H1 (cell line): ENCODE results near the gene KCNAB2. TPM values are rescaled to one million over a fixed set of nuclear protein-coding genes. Genes with fewer than 3 reads are reported as not detected.

Experiments used
- BACH1 ChIP-seq: IDR thresholded peaks from 2 replicates; pipeline ENCODE4 v1.6.1; 2012; ENCODE audit warnings: low read length, improper control_type of control experiment
- GTF2F1 ChIP-seq: IDR thresholded peaks from 2 replicates; pipeline ENCODE4 v1.6.1; 2012; ENCODE audit warnings: low read depth, low read length, improper control_type of control experiment, borderline replicate concordance
- RNF2 ChIP-seq: fragments of 200-900, 300-1000 bp; sonication (generic); IDR thresholded peaks from 2 replicates; pipeline ENCODE4 v1.7.1; 2016; ENCODE audit warnings: borderline replicate concordance, low read depth, mild to moderate bottlenecking, antibody characterized with exemption, low read length; ENCODE audit not compliant: poor library complexity, severe bottlenecking; ENCODE audit errors: missing control alignments
- polyA plus RNA-seq, 7 experiments: library from polyadenylated mRNA; depleted of rRNA in 3 of 7; stranded (reverse) in 5 of 7; unstranded in 2 of 7; fragments of >200 nt in 5 of 7; fragments of 200-250 nt in 2 of 7; gene quantifications; 1 replicate in 5 of 7; 2 replicates in 1 of 7; 4 replicates in 1 of 7; pipeline versions ENCODE4 v1.2.1 to v1.2.3, GENCODE V29; 2011 to 2013; ENCODE audit warnings: missing spikeins in 2 of 7, mixed read lengths in 2 of 7
- total RNA-seq: library from RNA; stranded (reverse); fragmentation: NEBNext Ultra II Directional; extraction: Animal tissue kit (Norgen Biotek cat#: 25700); gene quantifications from 2 replicates; pipeline ENCODE4 v1.2.1, GENCODE V29; 2021

The KCNAB2 gene
- total and polyA plus RNA-seq, 2 of the 8 experiments (the other 6 are each of a cell fraction or from before 2014, with no cell fraction given) = 4.5 to 7.0 TPM

GRCh38 chr1:6045561-6045960, at the start of gene KCNAB2 (continued):
- no peak for TF ChIP-seq RNF2
- no peak for TF ChIP-seq GTF2F1
- TF ChIP-seq BACH1 = no peak
